ENCODE results near the gene TBC1D21.

The TBC1D21 gene

GRCh38 chr15:73862276-73862675, 11.1 kb upstream of the TBC1D21 start:
- DNase-seq (ENCODE audit: low spot score), result no peak

- DNase-seq (ENCODE audit: low spot score), result no peak
Measured at GRCh38 chr15:73865379-73865778, 8.0 kb upstream of the TBC1D21 start.

- no peak for DNase-seq (ENCODE audit: low spot score)
Measured at GRCh38 chr15:73865904-73866303, 7.5 kb upstream of the TBC1D21 start.

GRCh38 chr15:73866481-73866880, 6.9 kb upstream of the TBC1D21 start:
- no peak for DNase-seq (ENCODE audit: low spot score)

- no peak for DNase-seq (ENCODE audit: low spot score)
Measured at GRCh38 chr15:73866881-73867410, 6.4 kb upstream of the TBC1D21 start.

- no peak for DNase-seq (ENCODE audit: low spot score)
Measured at GRCh38 chr15:73867426-73867825, 5.9 kb upstream of the TBC1D21 start.

- no peak for DNase-seq (ENCODE audit: low spot score)
Measured at GRCh38 chr15:73867956-73868355, 5.4 kb upstream of the TBC1D21 start.

- no peak for DNase-seq (ENCODE audit: low spot score)
Measured at GRCh38 chr15:73869216-73869995, 4.0 kb upstream of the TBC1D21 start.

GRCh38 chr15:73870700-73871408, 2.5 kb upstream of the TBC1D21 start:
- no peak for DNase-seq (ENCODE audit: low spot score)

- DNase-seq (ENCODE audit: low spot score), result no peak
Measured at GRCh38 chr15:73872346-73872745, 1.0 kb upstream of the TBC1D21 start.

GRCh38 chr15:73873889-73874511, 636 bp downstream of the TBC1D21 start:
- DNase-seq (ENCODE audit: low spot score), result peak; percentile 74

- DNase-seq (ENCODE audit: low spot score), result no peak
Measured at GRCh38 chr15:73879426-73879825, 6.1 kb downstream of the TBC1D21 start.

- DNase-seq (ENCODE audit: low spot score), result no peak
Measured at GRCh38 chr15:73881579-73882320, 8.4 kb downstream of the TBC1D21 start.

- no peak for DNase-seq (ENCODE audit: low spot score)
Measured at GRCh38 chr15:73882761-73883419, 9.5 kb downstream of the TBC1D21 start.

- no peak for DNase-seq (ENCODE audit: low spot score)
Measured at GRCh38 chr15:73884159-73884558, 10.8 kb downstream of the TBC1D21 start.

- no peak for DNase-seq (ENCODE audit: low spot score)
Measured at GRCh38 chr15:73885954-73886700, 12.8 kb downstream of the TBC1D21 start.

- no peak for DNase-seq (ENCODE audit: low spot score)
Measured at GRCh38 chr15:73886717-73887345, 13.5 kb downstream of the TBC1D21 start.

GRCh38 chr15:73887481-73887880, 14.1 kb downstream of the TBC1D21 start:
- no peak for DNase-seq (ENCODE audit: low spot score)

GRCh38 chr15:73888224-73889041, 15.1 kb downstream of the TBC1D21 start:
- no peak for DNase-seq (ENCODE audit: low spot score)
